ACHN (cell line): ENCODE data around the gene DCPS.

ENCODE experiments used
- DNase-seq: peaks from one replicate; pipeline ENCODE4 v3.0.0-alpha.2; 2015
- in situ Hi-C: cut with HindIII; loops from 2 replicates; pipeline ENCODE4 v1.10.0; 2017; ENCODE audit warnings: low sequenced_read_pairs, low pct_ligation_motif_present, low pct_unique_long_range_greater_than_20kb

Gene DCPS

GRCh38 chr11:126318574-126319373 lies 14.9 kb downstream of the DCPS start:
- peak; percentile 22 for DNase-seq
- in situ Hi-C loops = no loop called here

- in situ Hi-C loops = no loop called here
- no peak for DNase-seq
Measured at GRCh38 chr11:126319374-126319740, 15.5 kb downstream of the DCPS start.

DNA sequence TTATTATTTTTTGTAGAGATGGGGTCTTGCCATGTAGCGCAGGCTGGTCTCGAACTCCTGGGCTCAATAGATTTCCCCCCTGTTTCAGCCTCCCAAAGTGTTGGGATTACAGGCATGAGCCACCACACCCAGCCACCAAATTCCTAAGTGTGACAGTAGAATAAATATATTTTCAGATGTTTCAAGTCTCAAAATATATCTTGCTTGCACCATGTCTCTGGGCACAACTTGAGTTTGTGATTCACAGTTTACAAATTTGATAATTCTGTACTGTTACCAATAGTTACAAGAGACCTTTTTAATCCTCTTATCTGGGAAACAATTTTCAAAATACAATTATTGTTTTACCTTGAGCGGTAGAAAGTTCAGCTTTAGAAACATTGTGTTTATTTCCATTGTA lies 19.1 kb downstream of the DCPS start:
- in situ Hi-C loops = no loop called here
- no peak for DNase-seq

DNA sequence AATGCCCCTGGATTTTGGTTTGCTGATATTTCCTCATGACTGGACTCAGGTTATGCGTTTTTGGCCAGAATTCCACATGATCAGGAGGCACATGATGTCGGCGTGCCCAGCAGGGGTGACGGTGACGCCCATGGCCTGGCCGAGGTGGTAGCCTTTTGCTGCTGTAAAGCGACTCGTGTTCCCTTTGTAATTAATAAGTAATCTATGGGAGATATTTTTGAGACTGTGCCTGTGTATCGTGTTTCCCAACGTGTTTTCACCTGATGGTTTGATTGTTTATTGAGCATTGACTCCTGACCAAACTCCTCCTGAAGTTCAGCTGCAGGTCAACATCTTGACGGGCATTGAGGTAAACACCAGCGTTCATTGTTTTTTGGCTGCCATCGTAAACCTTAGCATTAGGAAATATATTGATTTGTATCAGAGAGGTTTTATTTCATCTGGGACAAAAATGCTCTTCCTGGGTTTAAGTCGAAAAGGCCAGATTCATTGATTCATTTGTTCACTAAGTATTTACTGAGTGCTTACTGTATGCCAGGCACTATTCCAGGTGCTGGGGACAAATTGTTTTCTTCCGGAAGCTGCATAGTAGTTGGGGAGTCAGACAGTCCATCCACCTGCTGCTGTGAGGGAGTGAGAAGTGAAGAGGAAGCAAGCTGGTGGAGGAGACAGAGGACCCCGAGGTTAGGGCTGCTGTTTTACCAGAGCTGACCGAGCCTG lies 23.6 kb downstream of the DCPS start:
- no peak for DNase-seq
- in situ Hi-C loops = no loop called here

- DNase-seq = no peak
- in situ Hi-C loops = no loop called here
Measured at GRCh38 chr11:126328001-126328390, 24.1 kb downstream of the DCPS start.

DNA sequence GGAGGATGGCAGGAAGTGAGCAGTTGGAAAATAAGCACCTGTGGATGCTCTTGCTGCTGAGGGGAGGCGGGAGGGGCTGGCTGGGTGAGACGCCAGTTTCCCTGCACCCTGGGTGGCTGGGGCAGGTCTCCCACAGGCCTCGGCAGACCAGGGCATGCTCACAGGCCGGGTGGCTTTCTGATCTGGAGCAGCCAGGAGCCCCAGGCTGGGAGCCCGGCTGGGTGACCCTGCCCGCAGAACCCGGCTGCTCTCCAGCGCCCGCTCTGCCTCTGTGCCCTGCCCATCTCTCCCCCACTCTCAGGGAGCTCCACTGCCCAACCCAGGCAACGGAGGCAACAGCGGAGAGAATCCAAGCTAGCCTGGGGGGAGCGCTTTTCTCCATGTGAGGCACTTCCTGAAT lies 24.6 kb downstream of the DCPS start:
- DNase-seq = no peak
- in situ Hi-C loops = no loop called here

- no peak for DNase-seq
- in situ Hi-C loops = no loop called here
Measured at GRCh38 chr11:126328938-126329643, 25.2 kb downstream of the DCPS start.

DNA sequence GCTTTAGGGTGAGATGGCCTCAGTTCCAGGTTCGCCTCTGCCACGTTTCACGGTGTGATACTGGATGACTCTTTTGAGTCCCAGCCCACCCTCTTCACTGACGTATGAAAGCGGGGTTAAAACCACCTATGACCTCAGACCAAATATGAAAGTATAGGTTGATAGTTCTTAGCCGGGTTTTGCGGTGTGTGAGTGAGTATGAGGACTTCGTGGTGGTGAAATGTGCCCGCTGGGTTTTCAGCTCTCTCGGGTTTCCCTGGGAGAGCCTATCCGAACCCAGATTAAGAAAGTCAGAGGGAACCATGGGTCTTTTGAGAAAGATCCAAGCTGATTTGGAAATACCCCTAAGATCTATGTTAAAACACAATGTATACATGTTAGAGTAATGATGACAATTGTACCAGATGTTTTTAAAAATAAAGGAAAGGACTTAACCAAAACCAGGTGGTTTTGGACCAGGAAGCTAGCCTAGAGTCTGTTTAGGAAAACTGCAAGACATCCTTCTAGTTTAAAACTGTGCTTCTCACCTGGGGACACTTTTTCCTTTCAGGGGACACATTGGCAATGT lies 25.9 kb downstream of the DCPS start:
- no peak for DNase-seq
- in situ Hi-C loops = no loop called here

DNA sequence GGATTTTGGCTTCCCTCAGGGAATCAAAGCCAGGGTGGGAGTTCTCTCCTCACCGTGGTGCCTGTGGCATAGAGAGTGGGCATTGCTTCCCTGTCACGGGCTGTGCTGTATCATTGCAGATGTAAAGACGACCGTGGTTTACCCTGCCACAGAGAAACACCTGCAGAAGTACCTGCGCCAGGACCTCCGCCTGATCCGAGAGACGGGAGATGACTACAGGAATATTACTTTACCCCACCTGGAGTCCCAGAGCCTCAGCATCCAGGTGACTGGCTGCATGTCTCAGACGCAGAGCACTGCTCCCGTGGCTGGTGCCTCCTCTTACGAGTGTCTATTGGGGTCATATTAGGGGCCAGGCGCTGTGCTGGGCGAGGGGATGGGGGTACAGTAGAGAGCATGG lies 27.4 kb downstream of the DCPS start:
- in situ Hi-C loops = no loop called here
- no peak for DNase-seq

DNA sequence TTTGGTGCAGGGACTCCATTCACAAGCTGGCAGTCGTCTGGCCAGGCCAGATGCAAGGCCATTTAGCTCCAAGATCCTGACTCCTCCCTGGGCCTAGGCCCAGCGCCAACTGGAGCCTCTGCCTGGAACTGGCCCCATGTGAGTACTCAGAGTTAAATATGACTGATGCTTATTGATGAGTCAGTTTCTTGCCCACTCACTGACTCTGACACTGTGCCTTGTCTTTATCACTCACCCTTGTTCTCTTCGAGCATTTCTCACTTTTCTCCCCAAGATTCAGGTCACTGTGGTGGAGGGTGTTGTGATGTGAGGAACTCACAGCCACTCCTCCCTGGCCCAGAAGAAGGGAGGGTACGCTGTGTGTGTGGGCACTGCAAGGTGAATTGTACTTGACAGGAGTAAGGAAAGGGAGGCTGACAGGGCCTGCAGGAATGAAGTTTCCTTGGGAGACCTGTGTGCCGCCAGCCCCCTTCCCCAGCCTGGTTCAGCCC lies 28.4 kb downstream of the DCPS start:
- peak; percentile 71 for DNase-seq
- in situ Hi-C loops = no loop called here

GRCh38 chr11:126333142-126333541 lies 29.3 kb downstream of the DCPS start:
- DNase-seq = no peak
- in situ Hi-C loops = no loop called here

DNA sequence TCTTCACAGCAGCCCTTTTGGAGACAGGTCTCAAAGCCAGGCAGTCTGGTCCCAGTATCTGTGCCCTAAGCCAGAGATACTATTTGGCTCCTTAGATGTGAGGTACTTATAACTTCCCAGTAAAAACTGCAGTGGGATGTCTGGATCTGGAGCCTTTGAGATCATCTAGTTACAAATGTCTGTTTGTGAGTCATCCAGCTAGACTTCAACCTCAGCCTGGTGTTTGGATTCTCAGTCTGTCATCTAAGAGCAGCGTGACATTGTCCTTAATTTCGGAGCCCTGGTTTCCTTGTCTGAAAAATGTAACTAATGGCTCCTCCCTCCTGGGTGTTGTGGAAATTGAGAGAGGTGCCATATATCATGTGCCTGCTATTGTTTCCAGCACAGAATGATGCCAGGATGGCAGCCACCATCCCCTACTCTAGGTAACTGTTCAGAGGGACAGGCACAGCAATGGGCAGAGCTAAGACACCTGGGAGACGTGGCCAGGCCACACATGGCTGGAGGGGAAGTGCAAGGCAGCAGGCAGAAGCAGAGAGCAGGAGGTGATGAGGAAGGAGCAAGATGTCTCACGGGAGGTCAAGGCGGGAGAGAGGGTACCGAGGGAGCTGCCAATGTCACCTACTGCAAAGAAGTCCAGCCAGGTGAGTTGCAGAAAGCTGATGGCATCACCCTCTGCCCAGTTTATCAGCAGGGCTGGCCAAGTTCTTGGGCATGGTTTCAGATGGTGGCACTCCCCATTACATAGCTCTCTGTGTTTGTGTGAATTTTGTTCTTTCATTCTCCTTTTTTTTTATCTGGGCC lies 31.0 kb downstream of the DCPS start:
- no peak for DNase-seq
- in situ Hi-C loops = no loop called here

- in situ Hi-C loops = no loop called here
- no peak for DNase-seq
Measured at GRCh38 chr11:126335463-126335760, 31.6 kb downstream of the DCPS start.

DNA sequence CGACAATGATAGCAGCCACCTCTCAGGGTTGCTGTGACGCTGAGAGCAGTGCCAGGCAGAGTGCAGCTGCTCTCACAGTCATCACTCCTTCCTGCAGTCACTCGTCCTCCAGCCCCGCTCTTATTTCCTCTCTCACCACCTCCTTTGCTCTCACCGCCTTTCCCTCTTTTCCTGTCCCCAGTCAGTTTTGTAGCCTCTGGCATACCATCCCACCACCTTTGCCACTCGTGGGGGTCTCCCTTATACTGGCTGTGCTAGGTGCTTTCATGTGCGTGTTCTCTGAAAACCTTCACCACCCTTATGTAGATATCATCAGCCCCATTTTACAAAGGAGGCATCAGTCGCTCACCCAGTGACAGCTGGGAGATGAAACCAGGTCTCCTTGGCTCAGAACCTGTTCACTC lies 32.3 kb downstream of the DCPS start:
- in situ Hi-C loops = no loop called here
- no peak for DNase-seq

DNA sequence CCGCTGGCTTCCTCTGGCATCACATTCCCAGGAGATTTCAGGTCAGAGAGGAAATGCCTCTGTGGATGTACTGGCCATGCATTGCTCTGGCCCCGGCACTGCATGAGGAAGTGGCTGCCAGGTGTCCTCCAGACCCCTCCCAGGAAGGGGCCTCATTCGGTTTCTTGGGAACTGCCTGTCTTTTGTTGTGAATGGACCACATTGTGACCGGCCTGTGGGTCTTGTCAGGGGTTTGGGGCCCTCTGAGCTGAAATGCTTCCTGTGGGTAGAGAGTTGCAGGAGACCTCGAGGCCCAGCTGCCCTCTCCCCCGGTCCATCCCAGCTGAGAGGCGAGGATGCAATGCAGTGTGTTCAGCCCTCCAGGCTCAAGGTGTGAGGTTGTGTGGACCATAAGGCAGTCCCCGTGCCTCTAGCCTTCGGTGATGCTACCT lies 32.8 kb downstream of the DCPS start:
- in situ Hi-C loops = no loop called here
- DNase-seq = no peak

DNA sequence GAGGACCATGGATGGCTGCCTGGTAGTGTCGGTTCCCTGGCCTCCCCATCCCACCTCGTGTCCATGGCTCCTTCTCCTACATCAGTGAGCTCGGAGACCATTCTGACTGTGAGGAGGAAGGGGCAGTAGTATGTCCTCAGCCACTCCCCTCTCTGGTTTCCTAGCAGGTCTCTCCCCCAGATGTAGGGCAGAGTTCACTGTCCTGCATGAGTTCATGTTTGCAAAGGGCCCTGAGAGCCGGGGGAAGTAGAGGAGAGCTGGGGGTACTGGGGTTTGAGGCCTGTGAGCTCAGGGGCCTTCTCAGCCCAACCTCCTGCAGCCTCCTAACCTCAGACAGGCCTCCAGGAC lies 33.2 kb downstream of the DCPS start:
- no peak for DNase-seq
- in situ Hi-C loops = no loop called here

GRCh38 chr11:126337474-126338241 lies 33.8 kb downstream of the DCPS start:
- in situ Hi-C loops = no loop called here
- no peak for DNase-seq
